Liver (tissue), 9 donors: ENCODE data around the gene AKT1S1. TPM values are rescaled to one million over a fixed set of nuclear protein-coding genes. Genes with fewer than 3 reads are reported as not detected.
A peak's percentile ranks its signal among the peaks of the same experiment; 100 is the strongest.

Experiments used
- DNase-seq: peaks from one replicate; pipeline ENCODE4 v3.0.0-alpha.2; 2017; ENCODE audit warnings: low spot score
- H3K27ac ChIP-seq, 2 donors: one replicate each; pipeline ENCODE4 v1.7.0; 2013; ENCODE audit warnings: inconsistent platforms in 2 of 2, low read length in 2 of 2, control low read depth in 1 of 2, low read depth in 1 of 2, mild to moderate bottlenecking in 1 of 2
- H3K27me3 ChIP-seq, 4 donors: one replicate each; pipeline versions ENCODE4 v1.6.1 to v1.7.0; 2013; ENCODE audit warnings: low read length in 3 of 4, inconsistent platforms in 1 of 4, mild to moderate bottlenecking in 1 of 4, moderate library complexity in 1 of 4; ENCODE audit not compliant: control insufficient read depth in 4 of 4, insufficient read depth in 4 of 4
- H3K36me3 ChIP-seq, 4 donors: one replicate each; pipeline versions ENCODE4 v1.6.1 to v1.7.0; 2013; ENCODE audit warnings: low read length in 3 of 4, mild to moderate bottlenecking in 3 of 4, low read depth in 1 of 4, moderate library complexity in 1 of 4; ENCODE audit not compliant: control insufficient read depth in 4 of 4, insufficient read depth in 3 of 4
- H3K4me1 ChIP-seq, 4 donors: one replicate each; pipeline versions ENCODE4 v1.6.1 to v1.7.0; 2013; ENCODE audit warnings: low read length in 3 of 4, mild to moderate bottlenecking in 3 of 4, moderate library complexity in 1 of 4; ENCODE audit not compliant: control insufficient read depth in 4 of 4, insufficient read depth in 4 of 4
- H3K4me3 ChIP-seq, 3 donors: one replicate each; pipeline versions ENCODE4 v1.6.1 to v1.7.0; 2013; ENCODE audit warnings: low read length in 3 of 3, control low read depth in 1 of 3, low read depth in 1 of 3, mild to moderate bottlenecking in 1 of 3
- H3K9ac ChIP-seq, 2 donors: one replicate each; pipeline ENCODE4 v1.7.0; 2013; ENCODE audit warnings: low read length in 2 of 2, mild to moderate bottlenecking in 2 of 2, moderate library complexity in 2 of 2, control low read depth in 1 of 2, low read depth in 1 of 2
- H3K9me3 ChIP-seq, 4 donors: one replicate each; pipeline versions ENCODE4 v1.6.1 to v1.7.0; 2013; ENCODE audit warnings: low read length in 3 of 4; ENCODE audit not compliant: control insufficient read depth in 4 of 4
- EGR1 ChIP-seq, 2 donors: IDR thresholded peaks; 2 replicates each; pipeline ENCODE4 v1.6.1; 2016 to 2018; ENCODE audit warnings: antibody characterized with exemption in 2 of 2, low read depth in 2 of 2
- GABPA ChIP-seq, 2 donors: IDR thresholded peaks in 1 of 2; conservative IDR thresholded peaks in 1 of 2; 2 replicates each; pipeline ENCODE4 v1.6.1; 2016; ENCODE audit warnings: antibody characterized with exemption in 2 of 2, mild to moderate bottlenecking in 1 of 2, moderate library complexity in 1 of 2
- HNF4A ChIP-seq, 2 donors: conservative IDR thresholded peaks; 2 replicates each; pipeline ENCODE4 v1.6.1; 2016; ENCODE audit warnings: antibody characterized with exemption in 2 of 2, mild to moderate bottlenecking in 2 of 2
- JUND ChIP-seq, 2 donors: IDR thresholded peaks; 2 replicates each; pipeline ENCODE4 v1.6.1; 2016; ENCODE audit warnings: antibody characterized with exemption in 2 of 2
- RAD21 ChIP-seq, 2 donors: IDR thresholded peaks; 2 replicates each; pipeline ENCODE4 v1.6.1; 2016; ENCODE audit warnings: antibody characterized with exemption in 2 of 2, mild to moderate bottlenecking in 2 of 2
- RXRA ChIP-seq, 2 donors: IDR thresholded peaks; 2 replicates each; pipeline ENCODE4 v1.6.1; 2017 to 2018; ENCODE audit warnings: antibody characterized with exemption in 2 of 2, mild to moderate bottlenecking in 1 of 2
- SP1 ChIP-seq: IDR thresholded peaks from 2 replicates; pipeline ENCODE4 v1.6.1; 2018; ENCODE audit warnings: antibody characterized with exemption, mild to moderate bottlenecking
- TAF1 ChIP-seq: conservative IDR thresholded peaks from 2 replicates; pipeline ENCODE4 v1.6.1; 2016; ENCODE audit warnings: antibody characterized with exemption, mild to moderate bottlenecking
- YY1 ChIP-seq: IDR thresholded peaks from 2 replicates; pipeline ENCODE4 v1.6.1; 2016; ENCODE audit warnings: antibody characterized with exemption, mild to moderate bottlenecking
- WGBS: extraction: QIAGEN DNeasy Blood & Tissue Kit; methylation state at CpG from one replicate; pipeline ENCODE4 v1.1.7; 2013; 5-methylcytosine and 5-hydroxymethylcytosine counted together
- polyA plus RNA-seq, 2 donors: library from polyadenylated mRNA; stranded (reverse) in 1 of 2; unstranded in 1 of 2; fragments of 200-250 nt in 1 of 2; fragments of >200 nt in 1 of 2; fragmentation: Nextera tagmentation in 1 of 2; extraction: Ambion mirVana in 1 of 2; gene quantifications; one replicate each; pipeline versions ENCODE4 v1.2.1 to v1.2.3, GENCODE V29; 2013 to 2015
- total RNA-seq, 2 donors: library from RNA; depleted of rRNA; stranded (reverse); fragments of >200 nt; gene quantifications; one replicate each; pipeline ENCODE4 v1.2.3, GENCODE V29; 2014
- TF ChIP-seq, protein P1 (sequence below): IDR thresholded peaks from 2 replicates; pipeline ENCODE4 v1.6.1; 2016; ENCODE audit warnings: antibody characterized with exemption
- TF ChIP-seq, protein P2 (sequence below): IDR thresholded peaks from 2 replicates; pipeline ENCODE4 v1.6.1; 2016; ENCODE audit warnings: antibody characterized with exemption
- TF ChIP-seq, protein P3 (sequence below): IDR thresholded peaks from 2 replicates; pipeline ENCODE4 v1.6.1; 2016; ENCODE audit warnings: antibody characterized with exemption
- TF ChIP-seq, protein P4 (sequence below): IDR thresholded peaks from 2 replicates; pipeline ENCODE4 v1.6.1; 2016; ENCODE audit warnings: antibody characterized with exemption, mild to moderate bottlenecking
- TF ChIP-seq, protein P5 (sequence below): fragments of 150-350 bp; IDR thresholded peaks from 2 replicates; pipeline ENCODE4 v1.5.1; 2017; ENCODE audit warnings: improper control_type of control experiment, low read depth, low read length; ENCODE audit not compliant: missing input control
- donor health status: healthy.
- donor health status: healthy.
- donor health status: healthy.
- donor health status: healthy.
- donor health status: healthy.

The AKT1S1 gene
- total and polyA plus RNA-seq, 4 donors = 6.8 to 43.9 (median 12.9) TPM

DNA sequence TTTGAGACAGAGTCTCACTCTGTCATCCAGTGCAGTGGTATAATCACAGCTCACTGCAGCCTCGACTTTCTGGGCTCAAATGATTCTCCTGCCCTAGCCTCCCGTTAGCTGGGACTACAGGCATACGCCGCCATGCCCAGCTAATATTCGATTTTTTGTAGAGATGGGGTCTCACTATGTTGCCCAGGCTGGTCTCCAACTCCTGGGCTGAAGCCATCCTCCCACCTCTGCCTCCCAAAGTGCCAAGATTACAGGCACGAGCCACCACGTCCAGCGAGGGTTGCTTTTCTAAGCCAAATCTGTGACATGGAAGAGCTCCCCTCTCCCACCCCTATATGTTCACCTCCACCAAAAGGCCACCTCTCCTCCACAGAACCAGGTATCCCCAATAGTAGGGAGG lies 40.9 kb upstream of the AKT1S1 start:
- H3K4me1 ChIP-seq = peaks cover 10 to 51% (median 27%) of the 10 kb centered on the region in 4 donors
- TF ChIP-seq, protein P1, sequence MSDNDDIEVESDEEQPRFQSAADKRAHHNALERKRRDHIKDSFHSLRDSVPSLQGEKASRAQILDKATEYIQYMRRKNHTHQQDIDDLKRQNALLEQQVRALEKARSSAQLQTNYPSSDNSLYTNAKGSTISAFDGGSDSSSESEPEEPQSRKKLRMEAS = no peak
- TF ChIP-seq JUND (IDR thresholded peaks at IDR 0.05) = no peak
- TF ChIP-seq, protein P2, sequence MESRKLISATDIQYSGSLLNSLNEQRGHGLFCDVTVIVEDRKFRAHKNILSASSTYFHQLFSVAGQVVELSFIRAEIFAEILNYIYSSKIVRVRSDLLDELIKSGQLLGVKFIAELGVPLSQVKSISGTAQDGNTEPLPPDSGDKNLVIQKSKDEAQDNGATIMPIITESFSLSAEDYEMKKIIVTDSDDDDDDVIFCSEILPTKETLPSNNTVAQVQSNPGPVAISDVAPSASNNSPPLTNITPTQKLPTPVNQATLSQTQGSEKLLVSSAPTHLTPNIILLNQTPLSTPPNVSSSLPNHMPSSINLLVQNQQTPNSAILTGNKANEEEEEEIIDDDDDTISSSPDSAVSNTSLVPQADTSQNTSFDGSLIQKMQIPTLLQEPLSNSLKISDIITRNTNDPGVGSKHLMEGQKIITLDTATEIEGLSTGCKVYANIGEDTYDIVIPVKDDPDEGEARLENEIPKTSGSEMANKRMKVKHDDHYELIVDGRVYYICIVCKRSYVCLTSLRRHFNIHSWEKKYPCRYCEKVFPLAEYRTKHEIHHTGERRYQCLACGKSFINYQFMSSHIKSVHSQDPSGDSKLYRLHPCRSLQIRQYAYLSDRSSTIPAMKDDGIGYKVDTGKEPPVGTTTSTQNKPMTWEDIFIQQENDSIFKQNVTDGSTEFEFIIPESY = no peak
- TF ChIP-seq, protein P3, sequence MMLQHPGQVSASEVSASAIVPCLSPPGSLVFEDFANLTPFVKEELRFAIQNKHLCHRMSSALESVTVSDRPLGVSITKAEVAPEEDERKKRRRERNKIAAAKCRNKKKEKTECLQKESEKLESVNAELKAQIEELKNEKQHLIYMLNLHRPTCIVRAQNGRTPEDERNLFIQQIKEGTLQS = no peak
- TF ChIP-seq YY1 = no peak
- TF ChIP-seq TAF1 = no peak
- no peak for TF ChIP-seq HNF4A (conservative IDR thresholded peaks at IDR 0.05)
- TF ChIP-seq, protein P4, sequence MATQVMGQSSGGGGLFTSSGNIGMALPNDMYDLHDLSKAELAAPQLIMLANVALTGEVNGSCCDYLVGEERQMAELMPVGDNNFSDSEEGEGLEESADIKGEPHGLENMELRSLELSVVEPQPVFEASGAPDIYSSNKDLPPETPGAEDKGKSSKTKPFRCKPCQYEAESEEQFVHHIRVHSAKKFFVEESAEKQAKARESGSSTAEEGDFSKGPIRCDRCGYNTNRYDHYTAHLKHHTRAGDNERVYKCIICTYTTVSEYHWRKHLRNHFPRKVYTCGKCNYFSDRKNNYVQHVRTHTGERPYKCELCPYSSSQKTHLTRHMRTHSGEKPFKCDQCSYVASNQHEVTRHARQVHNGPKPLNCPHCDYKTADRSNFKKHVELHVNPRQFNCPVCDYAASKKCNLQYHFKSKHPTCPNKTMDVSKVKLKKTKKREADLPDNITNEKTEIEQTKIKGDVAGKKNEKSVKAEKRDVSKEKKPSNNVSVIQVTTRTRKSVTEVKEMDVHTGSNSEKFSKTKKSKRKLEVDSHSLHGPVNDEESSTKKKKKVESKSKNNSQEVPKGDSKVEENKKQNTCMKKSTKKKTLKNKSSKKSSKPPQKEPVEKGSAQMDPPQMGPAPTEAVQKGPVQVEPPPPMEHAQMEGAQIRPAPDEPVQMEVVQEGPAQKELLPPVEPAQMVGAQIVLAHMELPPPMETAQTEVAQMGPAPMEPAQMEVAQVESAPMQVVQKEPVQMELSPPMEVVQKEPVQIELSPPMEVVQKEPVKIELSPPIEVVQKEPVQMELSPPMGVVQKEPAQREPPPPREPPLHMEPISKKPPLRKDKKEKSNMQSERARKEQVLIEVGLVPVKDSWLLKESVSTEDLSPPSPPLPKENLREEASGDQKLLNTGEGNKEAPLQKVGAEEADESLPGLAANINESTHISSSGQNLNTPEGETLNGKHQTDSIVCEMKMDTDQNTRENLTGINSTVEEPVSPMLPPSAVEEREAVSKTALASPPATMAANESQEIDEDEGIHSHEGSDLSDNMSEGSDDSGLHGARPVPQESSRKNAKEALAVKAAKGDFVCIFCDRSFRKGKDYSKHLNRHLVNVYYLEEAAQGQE = no peak
- DNase-seq = no peak
- H3K27ac ChIP-seq = peak overlapping the region; percentile 91
- peaks cover 0 to 5% (median 3%) of the 10 kb centered on the region in 4 donors for H3K36me3 ChIP-seq
- H3K9me3 ChIP-seq = no peaks in the 10 kb centered on the region
- H3K4me3 ChIP-seq = no peak overlapping the region
- 94% methylated on average over 8 of the region's 8 CpGs for WGBS
- no peak overlapping the region for H3K9ac ChIP-seq
- H3K27me3 ChIP-seq = no peaks in the 10 kb centered on the region

DNA sequence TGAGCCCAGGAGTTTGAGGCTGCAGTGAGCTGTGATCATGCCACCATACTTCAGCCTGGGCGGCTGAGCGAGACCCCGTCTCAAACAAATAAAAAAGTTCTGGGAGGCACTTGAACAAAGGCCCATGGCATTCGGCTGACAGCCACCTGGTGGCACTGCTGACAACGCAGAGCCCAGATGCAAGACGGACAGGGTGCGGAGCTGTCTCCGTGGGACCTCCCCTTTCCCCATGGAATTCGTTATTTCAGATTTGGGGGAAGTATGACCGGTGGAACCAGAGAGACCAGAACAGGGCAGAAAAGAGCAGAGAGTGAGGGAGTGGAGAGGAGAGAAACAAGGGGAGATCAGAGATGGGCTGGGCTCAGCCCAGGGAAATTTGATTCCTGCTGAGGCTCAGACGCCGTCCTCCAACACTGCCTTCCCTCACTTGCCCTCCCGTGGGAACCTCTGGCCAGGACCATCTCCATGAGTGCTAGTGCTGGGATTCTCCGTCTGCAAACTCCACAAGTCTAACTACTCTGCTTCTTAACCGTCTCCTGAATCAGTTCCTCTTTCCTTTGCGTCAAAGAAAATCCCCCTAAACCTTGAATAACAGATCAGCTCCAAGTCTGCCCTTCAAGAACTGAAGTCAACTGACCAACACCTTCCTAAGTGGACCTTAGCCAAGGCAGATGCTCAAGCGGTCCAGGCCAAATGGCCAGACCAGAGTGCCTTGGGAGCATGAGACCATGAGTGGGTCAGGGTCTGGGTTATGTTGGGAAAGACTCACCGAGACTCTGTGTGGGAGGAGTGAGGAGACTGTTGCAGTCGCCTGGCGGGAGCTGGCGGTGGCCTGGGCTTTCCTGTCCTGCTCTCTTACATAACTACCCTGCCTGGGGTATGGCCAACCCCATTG lies 39.9 kb upstream of the AKT1S1 start:
- peaks cover 5 to 41% (median 19%) of the 10 kb centered on the region in 4 donors for H3K4me1 ChIP-seq
- peak overlapping the region; percentile 30 to 67 for H3K9ac ChIP-seq
- no peaks in the 10 kb centered on the region for H3K27me3 ChIP-seq
- 37% methylated on average over 21 of the region's 21 CpGs for WGBS
- H3K36me3 ChIP-seq = peaks cover 0 to 5% (median 3%) of the 10 kb centered on the region in 4 donors
- TF ChIP-seq, protein P1 = peak; percentile 36
- TF ChIP-seq, protein P5, sequence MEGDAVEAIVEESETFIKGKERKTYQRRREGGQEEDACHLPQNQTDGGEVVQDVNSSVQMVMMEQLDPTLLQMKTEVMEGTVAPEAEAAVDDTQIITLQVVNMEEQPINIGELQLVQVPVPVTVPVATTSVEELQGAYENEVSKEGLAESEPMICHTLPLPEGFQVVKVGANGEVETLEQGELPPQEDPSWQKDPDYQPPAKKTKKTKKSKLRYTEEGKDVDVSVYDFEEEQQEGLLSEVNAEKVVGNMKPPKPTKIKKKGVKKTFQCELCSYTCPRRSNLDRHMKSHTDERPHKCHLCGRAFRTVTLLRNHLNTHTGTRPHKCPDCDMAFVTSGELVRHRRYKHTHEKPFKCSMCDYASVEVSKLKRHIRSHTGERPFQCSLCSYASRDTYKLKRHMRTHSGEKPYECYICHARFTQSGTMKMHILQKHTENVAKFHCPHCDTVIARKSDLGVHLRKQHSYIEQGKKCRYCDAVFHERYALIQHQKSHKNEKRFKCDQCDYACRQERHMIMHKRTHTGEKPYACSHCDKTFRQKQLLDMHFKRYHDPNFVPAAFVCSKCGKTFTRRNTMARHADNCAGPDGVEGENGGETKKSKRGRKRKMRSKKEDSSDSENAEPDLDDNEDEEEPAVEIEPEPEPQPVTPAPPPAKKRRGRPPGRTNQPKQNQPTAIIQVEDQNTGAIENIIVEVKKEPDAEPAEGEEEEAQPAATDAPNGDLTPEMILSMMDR = peak; percentile 73
- TF ChIP-seq YY1 (peak; percentile 30), EGR1 (IDR thresholded peaks at IDR 0.05; ENCODE audit: low read depth in 2 of 2) (no peak), SP1 (no peak), RXRA (IDR thresholded peaks at IDR 0.05) (peak; percentile 44 to 63), RAD21 (IDR thresholded peaks at IDR 0.05) (peak; percentile 84 to 86), HNF4A (conservative IDR thresholded peaks at IDR 0.05) (peak; percentile 60 to 64), GABPA (IDR thresholded peaks at IDR 0.05 in 1 of 2, conservative IDR thresholded peaks at IDR 0.05 in 1 of 2) (no peak)
- TF ChIP-seq, protein P4 = peak; percentile 37
- no peak for DNase-seq
- H3K9me3 ChIP-seq = no peaks in the 10 kb centered on the region
- H3K4me3 ChIP-seq = peak overlapping the region; percentile 38 to 61 (median 49)
- H3K27ac ChIP-seq = peak overlapping the region; percentile 91
